A549 treated with AZD9567 at 1 μM for 4 hours (cell line): Measurements from ENCODE around the gene SRP54. TPM values are rescaled to one million over a fixed set of nuclear protein-coding genes. Genes with fewer than 3 reads are reported as not detected.

Experiments
- total RNA-seq: library from RNA; stranded (reverse); fragments of 200-300 nt; extraction: Qiagen RNA extraction; gene quantifications from 5 replicates; pipeline ENCODE4 v1.2.3, GENCODE V29; 2022; ENCODE audit not compliant: insufficient read depth

SRP54 gene
- 56.0 to 134 TPM (median 58.8 TPM) in 5 replicates for total RNA-seq

DNA sequence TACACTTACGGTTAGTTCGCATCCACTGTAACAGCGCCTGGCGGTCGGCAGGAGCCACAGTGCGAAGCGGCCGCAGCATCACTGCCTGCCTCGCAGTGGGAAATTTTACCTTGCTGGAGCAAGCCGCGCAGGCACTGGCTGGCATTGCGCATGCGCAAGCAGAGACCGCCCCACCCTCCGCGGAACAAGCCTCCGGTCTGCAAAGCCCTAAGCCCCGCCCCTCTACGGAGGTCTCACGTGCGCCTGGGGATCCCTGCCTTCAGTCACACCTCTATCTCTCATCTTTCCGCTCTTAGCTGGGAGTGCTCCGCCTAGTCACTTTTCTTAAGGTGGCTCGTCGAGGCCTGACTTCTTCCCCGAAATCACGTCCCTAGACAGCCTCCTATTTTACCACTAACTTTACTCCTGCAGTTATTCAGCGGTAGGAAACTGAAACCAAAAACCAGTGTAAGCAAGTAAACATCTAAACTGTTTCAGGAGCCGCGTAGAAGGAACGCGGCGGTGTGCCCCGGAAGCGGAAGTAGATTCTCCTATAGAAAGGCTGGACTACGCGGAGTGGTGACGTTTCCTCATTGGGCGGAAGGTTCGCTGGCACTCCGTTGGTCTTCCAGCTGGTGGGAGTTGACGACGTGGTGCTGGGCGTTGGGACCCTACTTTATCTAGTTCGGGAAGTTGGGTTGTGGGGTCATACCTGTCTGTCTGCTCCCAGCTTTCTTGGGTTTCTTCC, at the start of gene SRP54:
Gene SRP54 (plus strand): TSS at position 572 of the 727 bp plus-strand sequence. CDS start 13,718 bp downstream, outside the sequence.

DNA sequence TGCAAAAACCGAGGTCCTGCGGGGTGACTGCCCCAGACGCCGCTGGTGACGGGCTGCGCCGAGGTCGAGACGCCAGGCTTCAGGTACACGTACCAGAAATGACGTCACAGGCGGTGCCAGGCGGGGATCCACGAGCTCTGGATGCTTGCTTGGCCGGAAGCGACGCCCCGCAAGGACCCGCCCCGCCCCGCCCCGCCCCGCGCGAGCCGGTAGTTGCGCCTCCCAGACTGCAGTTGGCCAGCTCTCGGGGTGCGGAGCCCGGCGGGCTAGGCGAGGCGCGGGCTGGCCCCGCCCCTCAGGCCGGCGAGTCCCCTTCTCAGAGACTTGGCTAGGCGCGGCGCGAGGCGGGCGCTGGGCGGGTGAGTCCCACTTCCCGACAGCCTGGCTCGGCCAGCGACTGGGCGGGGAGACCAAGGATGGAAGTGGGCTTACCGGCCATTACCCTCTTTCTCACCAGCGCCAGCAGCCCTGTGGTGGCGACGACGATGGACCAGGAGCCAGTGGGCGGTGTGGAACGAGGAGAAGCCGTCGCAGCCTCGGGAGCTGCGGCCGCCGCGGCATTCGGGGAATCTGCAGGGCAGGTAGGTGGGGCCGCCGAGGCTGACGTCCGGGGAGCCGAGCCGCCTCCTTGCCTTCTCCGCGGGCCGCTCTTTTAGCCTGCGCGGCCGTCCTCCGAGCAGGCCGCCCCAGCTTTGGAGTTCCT, 63.4 kb downstream of the SRP54 start, which contains the start of gene FAM177A1:
Gene FAM177A1 (plus strand): TSS at position 225 of the 703 bp plus-strand sequence. CDS start 192 bp downstream, at position 417.

Other genes with a start within 250 kb of the SRP54 start
- 20.7 to 75.4 TPM (median 24.0 TPM) in 5 replicates for gene BAZ1A, start 107.6 kb upstream of the SRP54 start, total RNA-seq
- gene FAM177A1, start 63.3 kb downstream of the SRP54 start, total RNA-seq = 75.5 to 115 TPM (median 108 TPM) in 5 replicates
- gene PPP2R3C, start 139.0 kb downstream of the SRP54 start, total RNA-seq = 23.8 to 33.6 TPM (median 26.0 TPM) in 5 replicates
- gene PRORP, start 139.6 kb downstream of the SRP54 start, total RNA-seq = 29.4 to 36.4 TPM (median 31.3 TPM) in 5 replicates